Activated naive CD8-positive, alpha-beta T cell treated with anti-CD3 and anti-CD28 coated beads, Interleukin-2, amount 10 ng/mL, durations not matched to agents 7 days and 5 days (primary cell): ENCODE measurements around the gene CCDC171. TPM values are rescaled to one million over a fixed set of nuclear protein-coding genes. Genes with fewer than 3 reads are reported as not detected.

ENCODE experiments used
- ATAC-seq: fragments of 150-1000 bp; cut with Tn5 transposase; one replicate; pipeline ENCODE4 v1.10.0; 2021; ENCODE audit warnings: low read depth, moderate library complexity
- POLR2A ChIA-PET: fragments of 350-600 bp; sonication (Branson Sonifier 250); formaldehyde crosslinking; loops from one replicate; lab custom pipeline; 2021; ENCODE audit warnings: antibody characterized with exemption; lab: Charles Lee
- DNase-seq: peaks from one replicate; pipeline ENCODE4 v3.0.0; 2021
- H3K27ac Mint-ChIP-seq: one replicate; pipeline ENCODE4 v1.8.0; 2022; ENCODE audit warnings: mild to moderate bottlenecking, mixed read lengths
- H3K27me3 Mint-ChIP-seq: one replicate; pipeline ENCODE4 v1.8.0; 2022; ENCODE audit warnings: mild to moderate bottlenecking, moderate library complexity, mixed read lengths
- H3K36me3 Mint-ChIP-seq: one replicate; pipeline ENCODE4 v1.8.0; 2021; ENCODE audit warnings: mild to moderate bottlenecking, mixed read lengths
- H3K4me1 Mint-ChIP-seq: one replicate; pipeline ENCODE4 v1.8.0; 2021; ENCODE audit warnings: mixed read lengths
- H3K4me3 Mint-ChIP-seq: one replicate; pipeline ENCODE4 v1.8.0; 2022; ENCODE audit warnings: mild to moderate bottlenecking, moderate library complexity, mixed read lengths
- H3K9me3 Mint-ChIP-seq: one replicate; pipeline ENCODE4 v1.8.0; 2021; ENCODE audit warnings: mixed read lengths
- total RNA-seq, 2 experiments: library from RNA; stranded (reverse); gene quantifications; one replicate each; pipeline ENCODE4 v1.2.3, GENCODE V29; 2021

CCDC171 gene
- 1 to 10 TPM; 1.7 to 2.7 TPM for total RNA-seq

GRCh38 chr9:15552636-15553527 is at the start of gene CCDC171:
Gene CCDC171 (plus strand): TSS chr9:15553043. CDS start chr9:15564089, 11,046 bp downstream.
- H3K4me1 Mint-ChIP-seq, result peaks cover 7% of the 10 kb centered on the region
- H3K4me3 Mint-ChIP-seq, result peak within 1 kb of the TSS; percentile 89
- peaks cover 3% of the 10 kb centered on the region for H3K27me3 Mint-ChIP-seq
- ATAC-seq (peak; percentile 90), DNase-seq (peak; percentile 89)
- H3K27ac Mint-ChIP-seq, result peak within 1 kb of the TSS; percentile 82
- H3K9me3 Mint-ChIP-seq, result no peaks in the 10 kb centered on the region
- H3K36me3 Mint-ChIP-seq, result peaks cover 5% of the 10 kb centered on the region
- POLR2A ChIA-PET, result interaction anchor here (0.7 to 2.7 kb wide), 9 partner anchors 15 to 256 kb away, joined by 3 to 40 read pairs (median 4); partner anchors contain the start of gene PSIP1

- POLR2A ChIA-PET, result no interaction called here
- H3K27me3 Mint-ChIP-seq, result no peaks in the 10 kb centered on the region
- no peak for ATAC-seq
- H3K27ac Mint-ChIP-seq, result no peak overlapping the region
- H3K4me3 Mint-ChIP-seq, result no peak overlapping the region
- H3K36me3 Mint-ChIP-seq, result peaks cover 43% of the 10 kb centered on the region
- H3K4me1 Mint-ChIP-seq, result peaks cover 49% of the 10 kb centered on the region
- no peak for DNase-seq
- H3K9me3 Mint-ChIP-seq, result no peaks in the 10 kb centered on the region
These were observed 46.9 kb upstream of the CCDC171 start for GRCh38 chr9:15505921-15506320.

GRCh38 chr9:15509931-15510788 is 42.7 kb upstream of the CCDC171 start:
- Mint-ChIP-seq H3K27ac (peak overlapping the region; percentile 94), H3K36me3 (peaks cover 22% of the 10 kb centered on the region), H3K9me3 (no peaks in the 10 kb centered on the region), H3K4me1 (peaks cover 43% of the 10 kb centered on the region), H3K27me3 (no peaks in the 10 kb centered on the region), H3K4me3 (peak overlapping the region; percentile 88)
- ATAC-seq (peak; percentile 54), DNase-seq (no peak)
- POLR2A ChIA-PET, result interaction anchor here (0.6 to 3.8 kb wide), 14 partner anchors 10 to 210 kb away, joined by 3 to 40 read pairs (median 4); partner anchors contain the start of genes CCDC171, SNAPC3 and TTC39B

- Mint-ChIP-seq H3K27ac (peak within 1 kb of the TSS; percentile 99), H3K9me3 (no peaks in the 10 kb centered on the region), H3K4me1 (peaks cover 40% of the 10 kb centered on the region), H3K36me3 (peaks cover 21% of the 10 kb centered on the region), H3K27me3 (no peaks in the 10 kb centered on the region), H3K4me3 (peak within 1 kb of the TSS; percentile 91)
- ATAC-seq, result peak; percentile 79
- POLR2A ChIA-PET, result interaction anchor here (0.7 to 3.8 kb wide), 13 partner anchors 10 to 211 kb away, joined by 3 to 40 read pairs (median 3); partner anchors contain the start of genes CCDC171, SNAPC3 and TTC39B
- DNase-seq, result peak; percentile 92
These were observed 41.9 kb upstream of the CCDC171 start, which contains the start of gene PSIP1 for GRCh38 chr9:15510789-15511575. Gene PSIP1 (minus strand): TSS chr9:15510970. CDS start chr9:15510188, 782 bp downstream.

- Mint-ChIP-seq H3K4me1 (peaks cover 30% of the 10 kb centered on the region), H3K27me3 (no peaks in the 10 kb centered on the region), H3K9me3 (no peaks in the 10 kb centered on the region), H3K4me3 (no peak overlapping the region), H3K36me3 (peaks cover 10% of the 10 kb centered on the region), H3K27ac (peak overlapping the region; percentile 40)
- ATAC-seq (no peak), DNase-seq (no peak)
- POLR2A ChIA-PET, result interaction anchor here (0.7 to 3.8 kb wide), 5 partner anchors 12 to 212 kb away, joined by 3 to 40 read pairs (median 16); partner anchors contain the start of genes CCDC171 and SNAPC3
These were observed 40.6 kb upstream of the CCDC171 start for GRCh38 chr9:15512204-15512603.

- POLR2A ChIA-PET, result interaction anchor here (0.6 to 3.8 kb wide), 2 partner anchors 8 to 41 kb away, joined by 4 to 40 read pairs; partner anchors contain the start of gene CCDC171
- peaks cover 10% of the 10 kb centered on the region for H3K36me3 Mint-ChIP-seq
- H3K27ac Mint-ChIP-seq, result no peak overlapping the region
- H3K4me3 Mint-ChIP-seq, result no peak overlapping the region
- H3K9me3 Mint-ChIP-seq, result no peaks in the 10 kb centered on the region
- peaks cover 29% of the 10 kb centered on the region for H3K4me1 Mint-ChIP-seq
- H3K27me3 Mint-ChIP-seq, result no peaks in the 10 kb centered on the region
- ATAC-seq (no peak), DNase-seq (no peak)
These were observed 40.0 kb upstream of the CCDC171 start for GRCh38 chr9:15512889-15513288.

GRCh38 chr9:15513335-15513734 is 39.5 kb upstream of the CCDC171 start:
- Mint-ChIP-seq H3K36me3 (peaks cover 7% of the 10 kb centered on the region), H3K4me1 (peaks cover 26% of the 10 kb centered on the region), H3K27ac (no peak overlapping the region), H3K27me3 (no peaks in the 10 kb centered on the region), H3K9me3 (no peaks in the 10 kb centered on the region), H3K4me3 (no peak overlapping the region)
- DNase-seq (no peak), ATAC-seq (no peak)
- POLR2A ChIA-PET, result interaction anchor here (0.6 to 3.8 kb wide), 2 partner anchors 9 to 40 kb away, joined by 4 to 40 read pairs; partner anchors contain the start of gene CCDC171

GRCh38 chr9:15519831-15520230 is 33.0 kb upstream of the CCDC171 start:
- peaks cover 3% of the 10 kb centered on the region for H3K27me3 Mint-ChIP-seq
- peaks cover 2% of the 10 kb centered on the region for H3K36me3 Mint-ChIP-seq
- no peak for DNase-seq
- no peak overlapping the region for H3K27ac Mint-ChIP-seq
- H3K9me3 Mint-ChIP-seq, result no peaks in the 10 kb centered on the region
- no peaks in the 10 kb centered on the region for H3K4me1 Mint-ChIP-seq
- no peak for ATAC-seq
- POLR2A ChIA-PET, result no interaction called here
- H3K4me3 Mint-ChIP-seq, result no peak overlapping the region

- Mint-ChIP-seq H3K27me3 (peaks cover 5% of the 10 kb centered on the region), H3K4me3 (no peak overlapping the region), H3K9me3 (no peaks in the 10 kb centered on the region), H3K4me1 (no peaks in the 10 kb centered on the region), H3K27ac (no peak overlapping the region), H3K36me3 (no peaks in the 10 kb centered on the region)
- DNase-seq (no peak), ATAC-seq (no peak)
- POLR2A ChIA-PET, result no interaction called here
These were observed 31.6 kb upstream of the CCDC171 start for GRCh38 chr9:15521254-15521653.

- H3K4me1 Mint-ChIP-seq, result no peaks in the 10 kb centered on the region
- H3K36me3 Mint-ChIP-seq, result no peaks in the 10 kb centered on the region
- DNase-seq (no peak), ATAC-seq (no peak)
- H3K27me3 Mint-ChIP-seq, result peaks cover 5% of the 10 kb centered on the region
- no peaks in the 10 kb centered on the region for H3K9me3 Mint-ChIP-seq
- no peak overlapping the region for H3K4me3 Mint-ChIP-seq
- H3K27ac Mint-ChIP-seq, result no peak overlapping the region
- POLR2A ChIA-PET, result no interaction called here
These were observed 30.6 kb upstream of the CCDC171 start for GRCh38 chr9:15522130-15522755.

- no peaks in the 10 kb centered on the region for H3K36me3 Mint-ChIP-seq
- no peak overlapping the region for H3K27ac Mint-ChIP-seq
- H3K27me3 Mint-ChIP-seq, result peaks cover 5% of the 10 kb centered on the region
- no peak overlapping the region for H3K4me3 Mint-ChIP-seq
- no peaks in the 10 kb centered on the region for H3K4me1 Mint-ChIP-seq
- ATAC-seq, result no peak
- POLR2A ChIA-PET, result no interaction called here
- DNase-seq, result no peak
- H3K9me3 Mint-ChIP-seq, result no peaks in the 10 kb centered on the region
These were observed 27.9 kb upstream of the CCDC171 start for GRCh38 chr9:15524845-15525455.
